C4-2B (cell line): ENCODE measurements around the gene TMEM109.

Experiments used
- H3K27ac ChIP-seq: fragments of 450-650 bp; 2 replicates; pipeline ENCODE4 v1.5.1; 2017
- ZFX ChIP-seq: fragments of 450-650 bp; IDR thresholded peaks from 2 replicates; pipeline ENCODE4 v1.6.1; 2017
- TF ChIP-seq, protein P1 (sequence below): fragments of 450-650 bp; conservative IDR thresholded peaks from 2 replicates; pipeline ENCODE4 v1.5.1; 2017; ENCODE audit warnings: mild to moderate bottlenecking

TMEM109 gene

DNA sequence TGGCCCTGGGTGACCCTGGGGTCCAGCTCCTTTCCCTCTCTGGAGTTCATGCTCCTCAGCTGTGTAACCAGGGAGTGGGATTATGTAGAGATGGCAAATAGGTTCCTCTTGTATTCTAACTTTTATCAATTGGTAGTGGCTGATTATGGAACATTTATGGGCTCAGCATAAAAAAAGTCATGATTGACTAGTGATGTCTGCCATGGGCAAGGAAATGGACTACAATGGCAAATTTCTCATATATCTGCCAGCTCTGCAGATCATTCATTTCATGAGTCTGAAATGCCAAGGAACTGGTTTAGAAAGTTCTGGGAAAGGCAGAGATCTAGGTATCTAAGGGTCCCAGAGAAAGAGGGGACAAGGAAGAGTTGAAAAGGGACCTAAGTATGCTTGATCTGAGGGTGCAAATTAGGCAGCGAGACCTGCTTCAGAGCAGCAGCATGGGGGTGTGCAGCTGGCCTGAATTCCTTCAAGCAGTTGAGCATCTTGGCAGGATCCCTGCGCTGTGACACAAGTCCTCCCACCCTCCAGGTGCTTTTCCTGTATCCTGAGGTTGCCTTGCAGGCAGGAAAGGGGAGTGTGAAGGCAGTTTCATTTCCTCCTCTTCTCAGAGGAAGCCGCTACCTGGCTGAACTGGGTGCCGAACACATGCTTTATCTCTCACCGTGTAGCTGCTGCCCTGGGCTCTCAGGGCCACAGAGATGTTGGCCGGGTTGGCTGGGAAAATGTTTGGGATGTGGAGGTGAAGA is 27.6 kb downstream of the TMEM109 start:
- no peak overlapping the region; the same call in 1 of the 2 replicates for H3K27ac ChIP-seq
- TF ChIP-seq, protein P1, sequence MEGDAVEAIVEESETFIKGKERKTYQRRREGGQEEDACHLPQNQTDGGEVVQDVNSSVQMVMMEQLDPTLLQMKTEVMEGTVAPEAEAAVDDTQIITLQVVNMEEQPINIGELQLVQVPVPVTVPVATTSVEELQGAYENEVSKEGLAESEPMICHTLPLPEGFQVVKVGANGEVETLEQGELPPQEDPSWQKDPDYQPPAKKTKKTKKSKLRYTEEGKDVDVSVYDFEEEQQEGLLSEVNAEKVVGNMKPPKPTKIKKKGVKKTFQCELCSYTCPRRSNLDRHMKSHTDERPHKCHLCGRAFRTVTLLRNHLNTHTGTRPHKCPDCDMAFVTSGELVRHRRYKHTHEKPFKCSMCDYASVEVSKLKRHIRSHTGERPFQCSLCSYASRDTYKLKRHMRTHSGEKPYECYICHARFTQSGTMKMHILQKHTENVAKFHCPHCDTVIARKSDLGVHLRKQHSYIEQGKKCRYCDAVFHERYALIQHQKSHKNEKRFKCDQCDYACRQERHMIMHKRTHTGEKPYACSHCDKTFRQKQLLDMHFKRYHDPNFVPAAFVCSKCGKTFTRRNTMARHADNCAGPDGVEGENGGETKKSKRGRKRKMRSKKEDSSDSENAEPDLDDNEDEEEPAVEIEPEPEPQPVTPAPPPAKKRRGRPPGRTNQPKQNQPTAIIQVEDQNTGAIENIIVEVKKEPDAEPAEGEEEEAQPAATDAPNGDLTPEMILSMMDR: no peak
- no peak for TF ChIP-seq ZFX

DNA sequence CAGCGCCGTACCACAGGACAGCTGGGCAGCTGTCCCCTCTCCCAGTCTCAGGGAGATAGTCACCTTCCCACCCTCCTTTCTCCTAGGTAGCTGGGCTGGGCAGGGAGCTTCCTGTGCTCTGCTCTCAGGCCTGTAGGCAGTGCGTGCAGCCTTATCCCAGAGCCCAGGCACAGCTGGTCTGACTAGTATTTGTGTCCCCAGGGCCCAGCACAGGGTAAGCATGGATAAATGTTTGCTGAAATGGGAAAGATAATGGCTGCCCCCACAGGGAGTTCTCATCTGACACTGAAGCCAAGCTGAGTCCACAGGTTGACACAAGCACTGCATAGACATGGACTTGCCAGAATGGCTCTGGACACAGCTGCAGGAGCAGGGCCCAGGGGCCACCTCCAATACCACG is 28.3 kb downstream of the TMEM109 start:
- TF ChIP-seq, protein P1: no peak
- no peak for TF ChIP-seq ZFX

DNA sequence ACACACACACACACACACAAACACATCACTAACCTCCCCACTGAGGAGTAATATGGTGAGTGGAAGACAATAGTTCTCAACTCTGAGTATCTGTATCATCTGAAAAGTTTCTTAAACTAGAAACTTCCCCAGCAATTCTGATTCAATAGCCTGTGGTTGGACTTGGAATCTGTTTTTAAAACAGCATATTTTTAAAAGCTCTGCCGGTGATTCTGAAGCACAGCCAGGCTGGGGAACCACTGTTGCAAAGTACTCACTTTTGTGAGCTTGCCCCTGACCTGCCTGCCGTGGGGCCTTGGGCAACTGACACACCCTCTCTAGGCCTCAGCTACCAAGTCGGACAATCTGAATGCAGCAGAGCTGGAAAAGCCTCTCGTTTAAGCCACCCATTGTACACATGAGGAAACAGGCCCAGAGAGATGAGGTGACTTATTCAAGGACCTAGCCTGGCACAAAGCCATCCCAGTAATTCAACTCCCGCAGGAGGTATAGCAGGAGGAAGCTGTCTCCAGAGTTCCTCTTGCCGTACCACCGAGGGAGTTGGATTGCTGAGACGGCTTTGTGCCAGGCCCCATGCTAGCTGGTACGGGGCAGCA is 29.1 kb downstream of the TMEM109 start:
- H3K27ac ChIP-seq: peak overlapping the region; percentile 54
- peak; percentile 30; the same call in 1 of the 2 replicates for TF ChIP-seq ZFX
- TF ChIP-seq, protein P1: no peak

More for the DNA sequence above, 28.3 kb downstream of the TMEM109 start:
- peak overlapping the region; percentile 54 for H3K27ac ChIP-seq

DNA sequence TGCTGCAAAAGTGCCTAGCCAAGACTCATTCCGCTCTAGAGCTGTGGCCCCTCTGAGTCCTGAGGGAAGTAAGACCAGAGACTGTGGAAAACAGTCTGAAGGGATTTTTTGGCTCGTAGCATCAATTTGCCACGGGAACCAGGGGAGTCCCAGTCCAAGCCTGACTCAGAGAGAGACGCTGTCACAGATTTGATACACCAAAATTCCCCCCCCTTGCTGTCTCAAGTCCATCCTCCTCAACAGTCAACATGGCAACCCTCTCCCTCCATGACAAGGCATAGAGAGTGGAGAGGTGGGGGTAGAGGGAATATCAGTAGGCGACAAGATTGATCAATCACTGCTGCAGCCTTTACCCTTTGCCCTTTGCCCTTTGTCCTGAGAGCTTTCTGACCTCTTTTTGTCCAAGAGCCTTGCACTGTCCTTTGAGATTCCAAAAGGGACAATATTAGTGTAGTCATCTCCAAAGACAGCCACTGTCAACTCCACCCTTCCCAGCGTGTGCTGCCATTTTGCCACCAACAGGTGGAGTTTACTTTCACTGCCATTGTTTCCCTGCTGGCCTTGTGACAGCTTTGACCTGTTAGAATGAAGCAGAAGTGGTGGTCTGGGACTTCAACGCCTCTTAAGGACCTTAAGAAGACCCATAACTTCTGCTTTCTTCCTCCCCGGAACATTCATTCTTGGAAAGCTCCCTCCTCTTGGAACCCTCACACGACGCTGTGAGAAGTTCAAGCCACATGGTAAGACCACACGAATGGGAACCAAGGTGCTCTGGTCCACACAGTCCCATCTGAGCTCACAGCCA is 30.7 kb downstream of the TMEM109 start:
- no peak for TF ChIP-seq ZFX
- TF ChIP-seq, protein P1: no peak
- no peak overlapping the region for H3K27ac ChIP-seq

DNA sequence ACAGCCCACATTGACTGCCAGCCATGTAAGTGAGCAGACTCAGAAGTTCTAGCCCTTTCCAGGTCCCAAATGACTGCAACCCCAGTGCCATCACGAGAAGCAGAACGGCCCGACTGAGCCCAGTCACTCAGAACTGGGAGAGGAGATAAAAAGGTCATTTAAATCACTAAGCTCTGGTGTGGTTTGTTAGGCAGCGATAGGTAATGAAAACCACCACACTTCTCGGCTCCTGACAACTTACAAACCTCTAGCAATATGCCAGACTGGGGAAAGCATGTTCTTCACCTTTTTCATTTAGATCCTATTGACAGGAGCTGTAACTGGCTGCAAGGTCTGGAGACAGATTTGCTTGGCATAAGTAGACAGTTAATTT is 31.3 kb downstream of the TMEM109 start:
- no peak for TF ChIP-seq ZFX
- TF ChIP-seq, protein P1: no peak
- no peak overlapping the region for H3K27ac ChIP-seq

DNA sequence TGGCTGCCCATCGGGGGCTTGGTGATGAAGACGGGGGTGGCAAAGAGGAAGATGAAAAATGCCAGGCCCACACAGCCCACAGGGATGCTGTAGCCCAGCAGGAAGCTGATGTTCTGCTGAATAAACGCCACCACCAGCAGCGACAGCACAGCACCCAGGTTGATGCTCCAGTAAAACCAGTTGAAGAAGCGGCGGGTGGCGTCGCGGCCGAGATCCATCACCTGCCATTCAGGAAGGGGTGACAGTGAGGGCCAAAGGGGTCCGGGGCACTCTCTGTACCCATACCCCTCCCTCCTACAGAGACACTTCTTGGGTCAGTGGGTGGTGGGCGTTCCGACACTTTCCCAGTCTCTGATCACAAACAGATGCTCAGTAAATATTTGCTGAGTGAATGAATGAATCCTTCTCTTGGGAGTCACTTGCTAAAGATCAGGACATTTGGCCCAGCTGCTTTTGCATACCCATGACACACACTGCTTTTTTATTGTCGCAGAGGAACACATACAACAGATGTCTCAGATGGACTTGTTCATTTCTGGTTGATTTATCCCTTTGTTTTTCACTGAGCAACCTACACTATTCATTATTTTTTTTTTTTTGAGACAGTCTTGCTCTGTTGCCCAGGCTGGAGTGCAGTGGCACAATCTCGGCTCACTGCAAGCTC is 32.8 kb downstream of the TMEM109 start:
- H3K27ac ChIP-seq: no peak overlapping the region
- TF ChIP-seq, protein P1: no peak
- TF ChIP-seq ZFX: no peak
